Gastroesophageal sphincter (tissue), 3 donors: Measurements from ENCODE around the gene SETD1A.

Experiments used
- POLR2A ChIP-seq, 2 donors: fragments of 450-650 bp; IDR thresholded peaks; one replicate each; pipeline ENCODE4 v1.6.1; 2017; ENCODE audit warnings: antibody characterized with exemption in 2 of 2, mild to moderate bottlenecking in 2 of 2, moderate library complexity in 1 of 2
- TF ChIP-seq, protein P1 (sequence below), 4 experiments: fragments of 200-600 bp in 2 of 4; fragments of 450-650 bp in 2 of 4; sonication (generic) in 1 of 4; IDR thresholded peaks; one replicate each; pipeline ENCODE4 v1.5.1; 2017 to 2019; ENCODE audit warnings: antibody characterized with exemption in 4 of 4, mild to moderate bottlenecking in 2 of 4, moderate library complexity in 2 of 4

DNA sequence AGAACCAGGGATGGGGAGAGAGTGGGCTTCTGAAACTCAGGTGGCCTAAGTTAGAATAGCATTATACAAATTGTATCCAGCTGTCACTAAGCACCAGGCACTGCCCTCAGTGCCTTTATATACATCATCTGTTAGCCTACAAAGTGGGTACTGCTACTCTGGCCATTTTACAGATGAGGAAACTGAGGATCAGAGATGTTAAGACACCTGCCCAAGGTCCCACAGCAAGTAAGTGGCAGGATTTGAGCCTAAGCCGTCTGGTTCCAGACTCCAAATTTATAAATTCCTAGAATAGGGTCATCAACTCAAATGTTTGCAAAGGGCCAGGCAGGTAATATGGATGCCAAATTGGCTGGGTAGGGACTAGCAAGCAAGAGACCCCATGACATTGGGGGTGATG, 6.4 kb upstream of the SETD1A start:
- TF ChIP-seq, protein P1, sequence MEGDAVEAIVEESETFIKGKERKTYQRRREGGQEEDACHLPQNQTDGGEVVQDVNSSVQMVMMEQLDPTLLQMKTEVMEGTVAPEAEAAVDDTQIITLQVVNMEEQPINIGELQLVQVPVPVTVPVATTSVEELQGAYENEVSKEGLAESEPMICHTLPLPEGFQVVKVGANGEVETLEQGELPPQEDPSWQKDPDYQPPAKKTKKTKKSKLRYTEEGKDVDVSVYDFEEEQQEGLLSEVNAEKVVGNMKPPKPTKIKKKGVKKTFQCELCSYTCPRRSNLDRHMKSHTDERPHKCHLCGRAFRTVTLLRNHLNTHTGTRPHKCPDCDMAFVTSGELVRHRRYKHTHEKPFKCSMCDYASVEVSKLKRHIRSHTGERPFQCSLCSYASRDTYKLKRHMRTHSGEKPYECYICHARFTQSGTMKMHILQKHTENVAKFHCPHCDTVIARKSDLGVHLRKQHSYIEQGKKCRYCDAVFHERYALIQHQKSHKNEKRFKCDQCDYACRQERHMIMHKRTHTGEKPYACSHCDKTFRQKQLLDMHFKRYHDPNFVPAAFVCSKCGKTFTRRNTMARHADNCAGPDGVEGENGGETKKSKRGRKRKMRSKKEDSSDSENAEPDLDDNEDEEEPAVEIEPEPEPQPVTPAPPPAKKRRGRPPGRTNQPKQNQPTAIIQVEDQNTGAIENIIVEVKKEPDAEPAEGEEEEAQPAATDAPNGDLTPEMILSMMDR (IDR thresholded peaks at IDR 0.05): no peak
- TF ChIP-seq POLR2A (IDR thresholded peaks at IDR 0.05): no peak
